Activated T-helper 17 cell treated with anti-CD3 and anti-CD28 coated beads, Interleukin-2, amount 50 U/mL, for 72 hours (primary cell): Measurements from ENCODE around the gene RIOK3. TPM values are rescaled to one million over a fixed set of nuclear protein-coding genes. Genes with fewer than 3 reads are reported as not detected.
"Not testable (repeated sequence)": the region's sequence is repeated elsewhere in the genome, so short reads cannot be mapped to it uniquely, and the experiment has no call there.

Experiments
- ATAC-seq: fragments of 150-1000 bp; cut with Tn5 transposase; replicated peaks from 2 replicates; pipeline ENCODE4 v1.10.0; 2021; ENCODE audit warnings: mild to moderate bottlenecking, moderate library complexity
- H3K27ac Mint-ChIP-seq: one replicate; pipeline ENCODE4 v1.8.0; 2022; ENCODE audit warnings: mixed read lengths
- H3K27me3 Mint-ChIP-seq: one replicate; pipeline ENCODE4 v1.8.0; 2022; ENCODE audit warnings: mixed read lengths
- H3K36me3 Mint-ChIP-seq: one replicate; pipeline ENCODE4 v1.8.0; 2022; ENCODE audit warnings: low read depth, mild to moderate bottlenecking, mixed read lengths
- H3K4me1 Mint-ChIP-seq: one replicate; pipeline ENCODE4 v1.8.0; 2022; ENCODE audit warnings: mixed read lengths
- H3K4me3 Mint-ChIP-seq: one replicate; pipeline ENCODE4 v1.8.0; 2022; ENCODE audit warnings: mild to moderate bottlenecking, mixed read lengths
- H3K9me3 Mint-ChIP-seq: one replicate; pipeline ENCODE4 v1.8.0; 2022; ENCODE audit warnings: mixed read lengths
- total RNA-seq, 2 donors: library from RNA; stranded (reverse); gene quantifications; one replicate each; pipeline ENCODE4 v1.2.3, GENCODE V29; 2022

Gene RIOK3
- total RNA-seq, 2 donors from 2014 or later, result 56.8 to 101 TPM

DNA sequence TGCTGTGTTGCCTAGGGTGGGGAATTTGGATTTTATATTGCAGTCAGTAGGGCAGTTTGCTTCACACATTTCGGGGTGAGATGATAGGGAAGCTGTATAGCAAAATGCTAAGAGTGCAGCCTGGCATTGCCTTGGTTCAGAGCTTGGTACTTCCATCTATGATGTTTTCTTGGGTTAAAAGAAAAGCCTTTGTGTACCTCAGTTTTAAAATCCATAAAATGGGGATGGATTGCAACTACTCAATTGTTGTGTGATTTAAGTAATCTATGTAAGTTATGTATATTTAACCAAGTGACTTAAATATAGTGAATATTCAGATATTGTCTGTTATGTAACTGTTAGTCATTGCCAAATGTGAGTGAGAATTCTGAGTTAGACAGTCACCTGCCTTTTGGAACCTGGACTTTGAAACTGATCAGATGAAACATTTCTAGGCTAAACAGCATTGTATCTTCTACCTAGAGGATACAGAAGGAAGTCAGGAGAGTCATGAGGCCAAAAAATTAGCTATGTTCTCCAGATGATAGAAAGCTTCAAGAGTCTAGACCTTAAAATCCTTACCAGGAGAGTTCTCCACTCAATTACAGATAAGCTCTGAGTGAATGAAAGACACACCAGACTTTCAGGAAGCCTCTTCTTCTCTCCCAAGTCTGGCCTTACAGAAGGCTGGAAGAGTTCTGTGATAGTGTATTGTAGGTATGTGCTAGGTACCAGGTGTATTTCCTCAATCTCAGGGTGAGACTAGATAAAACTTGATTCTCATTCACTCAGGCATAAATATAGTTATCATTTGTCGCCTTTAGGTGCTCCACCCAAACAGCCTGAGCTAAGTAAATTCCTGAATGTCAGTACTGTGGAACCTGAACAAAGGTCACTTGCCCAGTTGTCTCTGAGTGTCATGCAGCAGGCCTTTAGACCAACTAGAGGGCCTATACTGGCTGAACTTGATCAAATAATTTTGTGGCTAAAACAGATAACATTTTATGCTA, 7.5 kb downstream of the RIOK3 start:
- Mint-ChIP-seq H3K36me3 (peaks cover 92% of the 10 kb centered on the region), H3K27ac (peak overlapping the region; percentile 69), H3K4me1 (peaks cover 41% of the 10 kb centered on the region), H3K4me3 (peak overlapping the region; percentile 36), H3K9me3 (no peaks in the 10 kb centered on the region), H3K27me3 (no peaks in the 10 kb centered on the region)
- no peak for ATAC-seq

DNA sequence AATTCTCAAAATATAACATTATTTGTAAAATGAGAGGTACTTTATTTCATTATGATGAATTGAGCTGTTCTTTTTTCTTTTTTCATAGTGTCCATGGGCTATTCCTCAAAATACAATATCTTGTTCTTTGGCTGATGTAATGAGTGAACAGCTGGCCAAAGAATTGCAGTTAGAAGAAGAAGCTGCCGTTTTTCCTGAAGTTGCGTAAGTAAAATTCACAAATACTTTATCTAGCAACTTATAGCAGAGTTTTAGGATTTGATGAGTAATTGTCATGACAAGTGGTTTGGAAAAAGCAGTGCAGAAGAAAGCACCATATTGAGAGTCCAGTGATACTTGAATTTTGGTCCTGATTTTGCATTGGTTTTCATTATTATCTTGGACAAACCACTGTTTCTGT, 9.8 kb downstream of the RIOK3 start:
- Mint-ChIP-seq H3K27me3 (no peaks in the 10 kb centered on the region), H3K4me3 (no peak overlapping the region), H3K36me3 (peaks cover 74% of the 10 kb centered on the region), H3K27ac (no peak overlapping the region), H3K4me1 (peaks cover 29% of the 10 kb centered on the region), H3K9me3 (no peaks in the 10 kb centered on the region)
- ATAC-seq, result no peak

DNA sequence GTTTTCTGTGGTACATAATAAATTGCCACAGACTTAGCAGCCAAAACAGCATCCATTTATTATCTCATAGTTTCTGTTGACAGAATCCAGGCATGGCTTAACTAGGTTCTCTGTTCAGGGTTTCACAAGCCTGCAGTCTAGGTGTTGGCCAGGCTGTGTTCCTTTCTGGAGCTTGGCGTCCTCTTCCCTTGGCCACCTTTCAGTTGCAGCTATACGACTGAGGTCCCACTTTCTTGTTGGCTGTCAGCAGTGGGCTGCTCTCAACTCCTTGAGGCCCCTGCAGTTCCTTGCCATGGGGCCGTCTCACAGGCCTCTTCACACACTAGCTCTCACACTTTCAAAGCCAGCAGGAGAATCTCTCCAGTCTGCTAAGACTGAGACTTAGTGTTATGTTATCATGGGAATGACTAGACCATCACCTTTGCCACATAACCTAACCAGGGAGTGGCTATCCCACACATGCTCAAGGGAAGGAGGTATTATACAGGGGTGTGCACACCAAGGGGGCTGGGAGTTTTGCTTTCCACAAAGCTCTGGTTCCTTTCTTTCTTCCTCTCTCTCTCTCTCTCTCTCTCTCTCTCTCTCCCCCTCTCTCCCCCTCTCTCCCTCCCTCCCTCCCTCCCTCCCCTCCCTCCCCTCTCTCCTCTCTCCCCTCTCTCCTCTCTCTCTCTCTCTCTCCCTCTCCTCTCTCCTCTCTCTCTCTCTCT, 15.8 kb downstream of the RIOK3 start:
- Mint-ChIP-seq H3K27me3 (no peaks in the 10 kb centered on the region), H3K36me3 (peaks cover 13% of the 10 kb centered on the region), H3K4me1 (no peaks in the 10 kb centered on the region), H3K4me3 (no peak overlapping the region), H3K27ac (no peak overlapping the region), H3K9me3 (no peaks in the 10 kb centered on the region)
- no peak for ATAC-seq

DNA sequence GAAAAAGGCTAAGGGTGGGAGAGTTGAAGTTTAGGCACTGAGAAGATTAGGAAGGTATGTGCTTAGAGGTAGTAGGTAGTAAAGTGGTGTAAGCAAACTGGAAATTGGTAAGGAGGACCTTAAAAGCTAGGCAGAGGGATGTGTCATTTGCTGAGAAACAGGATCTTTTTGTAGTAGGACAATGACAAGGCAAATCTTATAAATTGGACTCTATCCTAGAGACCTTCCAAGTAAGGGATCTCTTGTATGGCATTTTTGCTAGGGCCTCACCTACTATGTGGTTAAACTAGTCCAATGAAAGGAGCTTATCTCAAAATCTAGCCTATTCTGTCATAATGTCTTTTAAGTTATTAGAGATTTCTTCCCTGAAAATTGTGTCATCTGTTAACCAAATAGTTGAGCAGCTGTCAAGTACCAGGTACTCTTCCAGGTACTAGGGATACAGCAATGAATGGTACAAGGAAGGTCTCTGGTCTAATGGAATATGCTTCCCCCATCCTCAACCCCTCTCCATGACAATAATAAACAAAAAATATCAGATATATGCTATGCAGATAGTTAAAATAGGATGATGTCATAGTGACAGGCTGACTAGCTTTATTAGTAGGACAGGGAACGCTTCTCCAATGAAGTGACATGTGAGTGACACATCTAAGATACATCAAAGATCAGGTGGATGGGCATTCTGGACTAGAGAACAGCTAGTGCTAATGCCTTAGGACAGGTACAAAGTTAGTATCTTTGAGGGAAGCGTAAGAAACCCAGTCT, 17.7 kb downstream of the RIOK3 start:
- no peaks in the 10 kb centered on the region for H3K9me3 Mint-ChIP-seq
- H3K4me1 Mint-ChIP-seq, result no peaks in the 10 kb centered on the region
- H3K27ac Mint-ChIP-seq, result no peak overlapping the region
- no peak overlapping the region for H3K4me3 Mint-ChIP-seq
- peaks cover 17% of the 10 kb centered on the region for H3K36me3 Mint-ChIP-seq
- H3K27me3 Mint-ChIP-seq, result no peaks in the 10 kb centered on the region
- ATAC-seq, result no peak

DNA sequence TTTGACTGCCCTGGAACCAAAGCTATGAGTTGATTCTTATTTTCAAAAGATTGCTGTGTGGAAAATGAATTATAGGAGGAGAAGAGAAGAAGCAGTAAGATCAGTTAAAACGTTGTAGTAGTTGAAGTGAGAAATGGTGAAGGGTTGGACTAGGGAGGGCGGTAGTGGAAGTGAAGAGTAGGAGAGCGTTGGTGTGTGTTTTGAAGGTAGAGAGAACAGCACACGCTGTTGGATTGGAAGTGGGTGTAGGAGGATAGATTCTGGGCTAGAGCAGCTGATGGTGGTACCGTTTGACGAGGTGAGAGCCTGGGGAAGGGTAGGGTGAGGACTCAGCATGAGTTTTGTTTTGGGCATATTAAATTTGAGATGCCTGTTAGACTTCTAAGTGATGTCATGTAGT, 18.4 kb downstream of the RIOK3 start:
- H3K27ac Mint-ChIP-seq, result no peak overlapping the region
- no peaks in the 10 kb centered on the region for H3K27me3 Mint-ChIP-seq
- no peak for ATAC-seq
- no peak overlapping the region for H3K4me3 Mint-ChIP-seq
- H3K36me3 Mint-ChIP-seq, result peaks cover 24% of the 10 kb centered on the region
- no peaks in the 10 kb centered on the region for H3K4me1 Mint-ChIP-seq
- no peaks in the 10 kb centered on the region for H3K9me3 Mint-ChIP-seq

DNA sequence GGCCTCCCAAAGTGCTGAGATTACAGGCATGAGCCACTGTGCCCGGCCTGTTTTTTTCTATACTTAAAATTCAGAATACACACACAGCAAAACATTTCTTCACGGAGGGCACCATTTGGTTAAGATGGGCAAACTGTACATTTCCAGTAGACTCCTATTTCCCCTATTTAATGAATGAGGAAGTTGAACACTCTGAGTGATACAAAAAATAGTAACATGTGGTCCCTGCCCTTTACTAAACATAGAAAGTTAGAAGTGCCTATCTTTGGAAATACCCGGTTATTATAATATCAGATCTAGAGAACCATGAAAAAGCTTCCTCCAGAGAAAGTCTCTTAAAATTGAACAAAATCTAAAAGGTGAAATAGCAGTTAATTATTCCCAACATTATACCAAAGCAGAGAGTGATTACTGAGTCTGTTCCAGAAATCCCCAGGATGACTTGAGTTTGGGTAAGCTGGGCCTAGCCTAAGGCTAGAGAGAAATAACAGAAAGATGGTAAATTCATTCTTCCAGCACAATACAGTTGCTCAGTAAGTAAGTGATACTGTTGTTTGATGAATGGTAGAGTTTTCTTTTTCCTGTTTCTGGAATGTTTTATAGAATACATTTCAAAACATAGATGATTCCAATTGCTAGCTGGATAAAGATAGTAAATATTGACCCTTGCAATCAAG, 26.9 kb downstream of the RIOK3 start:
- Mint-ChIP-seq H3K27ac (no peak overlapping the region), H3K27me3 (no peaks in the 10 kb centered on the region), H3K4me3 (no peak overlapping the region), H3K36me3 (peaks cover 85% of the 10 kb centered on the region), H3K4me1 (no peaks in the 10 kb centered on the region), H3K9me3 (no peaks in the 10 kb centered on the region)
- ATAC-seq, result no peak

DNA sequence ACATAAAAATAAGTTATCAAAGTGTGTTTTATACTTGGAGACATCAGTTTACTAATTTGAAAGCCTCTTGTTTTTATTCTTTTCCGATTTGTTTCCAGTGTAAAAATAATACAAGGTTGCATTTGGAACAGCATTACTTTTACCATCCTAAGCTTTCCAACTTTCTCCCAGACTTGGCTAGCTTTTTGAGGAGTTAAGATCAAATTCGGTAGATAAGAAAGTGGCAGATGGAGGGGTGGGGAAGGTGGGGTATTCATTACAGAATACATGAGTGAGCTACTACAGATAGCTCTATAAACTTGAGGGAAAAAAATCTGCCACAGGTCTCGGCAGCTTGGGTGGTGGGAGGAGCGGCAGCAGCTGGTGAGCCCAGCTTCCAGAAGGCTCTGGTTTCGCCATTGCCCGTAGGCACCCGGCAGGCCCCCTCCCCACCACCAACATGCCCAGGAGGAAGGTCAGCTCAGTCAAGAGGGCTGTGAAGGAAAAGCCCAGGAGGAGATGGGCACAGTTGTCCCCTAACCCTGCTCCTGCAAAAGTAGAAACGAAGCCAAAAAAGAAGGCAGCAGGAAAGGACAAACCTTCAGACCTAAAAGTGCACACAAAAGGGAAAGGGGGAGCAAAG, 31.6 kb downstream of the RIOK3 start:
- Mint-ChIP-seq H3K4me3 (no peak overlapping the region), H3K9me3 (no peaks in the 10 kb centered on the region), H3K4me1 (peaks cover 5% of the 10 kb centered on the region), H3K27me3 (no peaks in the 10 kb centered on the region), H3K27ac (no peak overlapping the region), H3K36me3 (peaks cover 38% of the 10 kb centered on the region)
- ATAC-seq, result no peak

DNA sequence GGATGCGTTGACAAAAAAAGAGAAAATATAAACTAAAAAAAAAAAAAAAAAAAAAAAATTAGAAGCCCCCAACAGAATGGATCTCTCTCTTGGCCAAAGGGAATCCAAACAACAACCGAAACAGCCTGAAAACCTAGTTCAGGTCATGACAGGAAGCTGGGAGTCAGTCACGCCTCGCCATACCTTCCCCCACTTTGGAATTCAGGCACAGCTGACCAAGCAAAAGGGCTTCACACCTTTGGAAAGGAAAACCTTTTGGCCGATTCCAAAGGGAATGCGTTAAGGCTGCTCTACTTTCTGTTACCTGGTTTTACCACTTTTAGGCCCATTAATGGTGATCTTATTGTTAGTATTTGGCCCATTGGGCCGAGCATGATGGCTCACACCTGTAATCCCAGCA, 32.3 kb downstream of the RIOK3 start:
- no peak for ATAC-seq
- peaks cover 31% of the 10 kb centered on the region for H3K36me3 Mint-ChIP-seq
- H3K9me3 Mint-ChIP-seq, result no peaks in the 10 kb centered on the region
- no peak overlapping the region for H3K4me3 Mint-ChIP-seq
- peaks cover 5% of the 10 kb centered on the region for H3K4me1 Mint-ChIP-seq
- H3K27ac Mint-ChIP-seq, result no peak overlapping the region
- no peaks in the 10 kb centered on the region for H3K27me3 Mint-ChIP-seq

DNA sequence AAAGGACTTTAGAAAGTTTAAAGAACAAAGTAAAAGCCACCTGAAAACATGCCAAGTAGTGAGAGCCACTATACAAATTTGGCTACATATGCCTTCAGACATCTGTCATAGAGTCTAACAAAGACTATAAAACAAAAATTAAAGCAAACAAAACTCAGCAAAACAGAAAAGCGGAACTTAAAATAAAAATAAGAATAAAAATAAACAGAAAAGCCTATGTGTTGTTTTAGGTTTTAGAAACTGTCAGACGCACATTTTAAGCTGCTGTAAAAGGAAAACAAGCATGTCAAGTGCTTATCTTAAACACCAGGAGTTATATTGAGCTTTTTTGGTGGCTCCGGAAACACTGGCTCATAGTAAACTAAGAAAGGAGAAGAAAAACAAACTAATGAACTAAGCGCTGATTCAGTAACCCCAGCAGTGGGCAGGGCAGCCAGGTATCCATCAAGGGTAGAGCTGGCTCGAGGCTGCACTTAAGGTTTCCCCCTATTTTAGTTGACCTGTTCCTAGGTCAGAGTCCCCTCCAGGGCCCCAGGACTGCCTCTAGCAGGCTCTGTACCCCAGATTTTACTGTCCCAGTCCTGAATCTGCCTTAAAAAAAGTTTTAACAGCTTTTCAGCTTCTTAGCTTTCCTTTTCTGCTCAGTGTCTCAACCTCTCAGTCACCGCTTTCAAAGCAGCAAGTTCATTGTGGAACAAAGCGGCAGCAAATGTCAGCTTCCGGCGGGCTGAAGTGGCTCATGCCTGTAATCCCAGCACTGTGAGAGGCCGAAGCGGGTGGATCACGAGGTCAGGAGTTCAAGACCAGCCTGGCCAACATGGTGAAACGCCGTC, 34.9 kb downstream of the RIOK3 start:
- Mint-ChIP-seq H3K36me3 (peaks cover 5% of the 10 kb centered on the region), H3K9me3 (no peaks in the 10 kb centered on the region), H3K27me3 (no peaks in the 10 kb centered on the region), H3K27ac (peak overlapping the region; percentile 78), H3K4me3 (peak overlapping the region; percentile 49), H3K4me1 (peaks cover 5% of the 10 kb centered on the region)
- peak; percentile 88 for ATAC-seq

DNA sequence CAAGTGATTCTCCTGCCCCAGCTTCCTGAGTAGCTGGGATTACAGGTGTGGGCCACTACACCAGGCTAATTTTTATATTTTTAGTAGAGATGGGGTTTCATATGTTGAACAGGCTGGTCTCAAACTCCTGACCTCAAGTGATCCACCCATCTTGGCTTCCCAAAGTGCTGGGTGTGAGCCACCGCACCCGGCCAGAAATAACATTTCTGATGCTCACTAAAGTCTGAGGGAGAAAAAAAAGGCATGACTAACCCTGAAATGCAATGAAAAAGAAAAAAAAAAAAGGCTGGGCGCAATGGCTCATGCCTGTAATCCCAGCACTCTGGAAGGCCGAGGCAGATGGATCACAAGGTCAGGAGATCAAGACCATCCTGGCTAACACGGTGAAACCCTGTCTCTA, 36.5 kb downstream of the RIOK3 start:
- H3K36me3 Mint-ChIP-seq, H3K4me1 Mint-ChIP-seq, H3K27me3 Mint-ChIP-seq, ATAC-seq, H3K9me3 Mint-ChIP-seq, H3K4me3 Mint-ChIP-seq, H3K27ac Mint-ChIP-seq: not testable (repeated sequence)

DNA sequence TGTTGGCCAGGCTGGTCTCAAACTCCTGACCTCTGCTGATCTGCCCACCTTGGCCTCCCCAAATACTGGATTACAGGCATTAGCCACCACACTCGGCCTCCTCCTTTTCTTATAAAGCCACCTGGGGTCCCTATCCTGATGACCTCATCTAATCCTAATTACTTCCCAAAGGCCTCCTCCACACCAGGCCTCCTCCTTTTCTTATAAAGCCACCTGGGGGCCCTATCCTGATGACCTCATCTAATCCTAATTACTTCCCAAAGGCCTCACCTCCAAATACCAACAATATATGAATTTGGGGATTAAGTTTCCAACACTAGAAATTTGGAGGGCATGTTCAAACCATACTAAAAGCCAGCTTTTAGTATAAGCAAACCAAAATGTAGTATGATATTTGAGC, 40.6 kb downstream of the RIOK3 start:
- H3K9me3 Mint-ChIP-seq, result no peaks in the 10 kb centered on the region

DNA sequence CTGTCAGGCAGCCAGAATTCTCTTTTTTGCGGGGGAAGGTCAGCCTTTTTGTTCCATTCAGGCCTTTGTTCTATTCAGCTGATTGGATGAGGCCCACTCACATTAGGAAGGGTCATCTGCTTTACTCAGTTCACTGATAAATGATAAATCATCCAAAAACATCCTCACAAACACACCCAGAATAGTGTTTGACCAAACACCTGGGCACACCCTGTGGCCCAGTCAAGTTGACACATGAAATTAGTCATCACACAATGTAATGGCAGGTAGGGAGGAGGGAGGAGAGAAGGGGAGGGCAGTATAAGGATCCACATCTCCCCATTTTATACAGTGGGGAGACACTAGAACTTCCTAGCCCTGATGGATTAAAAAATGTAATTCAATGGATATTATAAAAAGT, 41.9 kb downstream of the RIOK3 start:
- H3K4me1 Mint-ChIP-seq, result no peaks in the 10 kb centered on the region
- H3K27ac Mint-ChIP-seq, result no peak overlapping the region
- no peaks in the 10 kb centered on the region for H3K9me3 Mint-ChIP-seq
- no peak for ATAC-seq
- no peaks in the 10 kb centered on the region for H3K36me3 Mint-ChIP-seq
- no peaks in the 10 kb centered on the region for H3K27me3 Mint-ChIP-seq
- H3K4me3 Mint-ChIP-seq, result no peak overlapping the region

More for the DNA sequence above, 40.6 kb downstream of the RIOK3 start:
- Mint-ChIP-seq H3K27ac (no peak overlapping the region), H3K4me1 (no peaks in the 10 kb centered on the region), H3K4me3 (no peak overlapping the region), H3K27me3 (no peaks in the 10 kb centered on the region), H3K36me3 (no peaks in the 10 kb centered on the region)
- no peak for ATAC-seq
